Ascending aorta (tissue), 2 donors: ENCODE measurements around the gene RPAP3. TPM values are rescaled to one million over a fixed set of nuclear protein-coding genes. Genes with fewer than 3 reads are reported as not detected.

Experiments
- DNase-seq, 2 donors: peaks; one replicate each; pipeline ENCODE4 v3.0.0-alpha.2; 2019; ENCODE audit warnings: low spot score in 2 of 2
- H3K27ac ChIP-seq, 2 donors: fragments of 200-600 bp; sonication (generic); one replicate each; pipeline ENCODE4 v1.5.1; 2016 to 2017; ENCODE audit warnings: mild to moderate bottlenecking in 1 of 2
- H3K27me3 ChIP-seq: fragments of 200-600 bp; sonication (generic); one replicate; pipeline ENCODE4 v1.5.1; 2017
- H3K36me3 ChIP-seq, 2 donors: fragments of 200-600 bp; sonication (generic); one replicate each; pipeline ENCODE4 v1.5.1; 2016
- H3K4me1 ChIP-seq, 2 donors: fragments of 200-600 bp; sonication (generic); one replicate each; pipeline ENCODE4 v1.5.1; 2016 to 2017; ENCODE audit warnings: mild to moderate bottlenecking in 1 of 2
- H3K4me3 ChIP-seq, 2 donors: fragments of 200-600 bp; sonication (generic); one replicate each; pipeline ENCODE4 v1.5.1; 2016 to 2017; ENCODE audit warnings: mild to moderate bottlenecking in 1 of 2
- H3K9me3 ChIP-seq, 2 donors: fragments of 200-600 bp; sonication (generic); one replicate each; pipeline ENCODE4 v1.5.1; 2016
- CTCF ChIP-seq, 3 experiments: fragments of 200-600 bp in 2 of 3; fragments of 450-650 bp in 1 of 3; sonication (generic) in 2 of 3; IDR thresholded peaks; one replicate each; pipeline ENCODE4 v1.5.1; 2016 to 2019; ENCODE audit warnings: antibody characterized with exemption in 3 of 3, mild to moderate bottlenecking in 1 of 3, moderate library complexity in 1 of 3
- intact Hi-C: fragments of 100-400 bp; cut with DNase I; formaldehyde crosslinking; loops from one replicate; pipeline ENCODE4 v1.15.1; 2023
- total RNA-seq: library from RNA; depleted of rRNA; stranded (reverse); fragments of >200 nt; gene quantifications from one replicate; pipeline ENCODE4 v1.1.0, GENCODE V29; 2016

Gene RPAP3
- total RNA-seq, 1 donor from 2014 or later = 8.1 TPM

GRCh38 chr12:47752552-47752951 is 46.7 kb upstream of the RPAP3 start:
- Histone ChIP-seq H3K4me1 (peaks cover 24 to 53% of the 10 kb centered on the region in 2 donors), H3K36me3 (peaks cover 41 to 46% of the 10 kb centered on the region in 2 donors), H3K9me3 (no peaks in the 10 kb centered on the region), H3K27ac (peak overlapping the region; percentile 87 to 94), H3K27me3 (no peaks in the 10 kb centered on the region), H3K4me3 (peak overlapping the region in 1 of 2 donors; percentile 24)
- DNase-seq = no peak
- TF ChIP-seq CTCF (IDR thresholded peaks at IDR 0.05) = no peak
- intact Hi-C loops = loop anchor here (2.0 kb wide), 1 partner anchor 60 kb away; no protein-coding TSS in a partner anchor

DNA sequence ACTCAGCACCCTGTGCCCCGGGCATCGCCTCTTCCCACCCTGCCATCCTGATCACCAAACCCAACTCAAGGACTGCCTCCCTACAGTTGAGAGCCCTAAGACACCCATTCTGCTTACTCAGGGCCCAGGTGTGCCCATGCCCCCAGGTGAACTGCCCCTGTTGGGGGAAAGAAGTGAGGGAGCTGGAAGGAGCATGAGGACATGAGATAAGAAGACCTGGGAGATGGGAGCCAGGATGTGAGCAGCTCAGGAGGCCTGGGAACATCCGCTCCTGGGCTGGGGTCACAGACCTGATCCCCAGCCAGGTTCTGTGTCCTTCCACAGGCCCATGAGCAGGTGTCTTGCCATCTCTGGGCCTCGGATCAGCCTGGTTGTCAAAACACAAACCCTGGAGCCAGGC is 46.3 kb upstream of the RPAP3 start:
- Histone ChIP-seq H3K4me1 (peaks cover 20 to 49% of the 10 kb centered on the region in 2 donors), H3K36me3 (peaks cover 45 to 50% of the 10 kb centered on the region in 2 donors), H3K27me3 (no peaks in the 10 kb centered on the region), H3K27ac (peak overlapping the region; percentile 87 to 94), H3K9me3 (no peaks in the 10 kb centered on the region), H3K4me3 (no peak overlapping the region)
- TF ChIP-seq CTCF (IDR thresholded peaks at IDR 0.05) = no peak
- intact Hi-C loops = loop anchor here (2.0 kb wide), 1 partner anchor 61 kb away; no protein-coding TSS in a partner anchor
- no peak for DNase-seq

GRCh38 chr12:47751561-47751960 is 45.7 kb upstream of the RPAP3 start:
- H3K27ac ChIP-seq = peak overlapping the region; percentile 87 to 94
- no peaks in the 10 kb centered on the region for H3K27me3 ChIP-seq
- peaks cover 20 to 48% of the 10 kb centered on the region in 2 donors for H3K4me1 ChIP-seq
- TF ChIP-seq CTCF (IDR thresholded peaks at IDR 0.05) = no peak
- no peaks in the 10 kb centered on the region for H3K9me3 ChIP-seq
- intact Hi-C loops = no loop called here
- DNase-seq = no peak
- H3K36me3 ChIP-seq = peaks cover 51 to 56% of the 10 kb centered on the region in 2 donors
- H3K4me3 ChIP-seq = no peak overlapping the region

DNA sequence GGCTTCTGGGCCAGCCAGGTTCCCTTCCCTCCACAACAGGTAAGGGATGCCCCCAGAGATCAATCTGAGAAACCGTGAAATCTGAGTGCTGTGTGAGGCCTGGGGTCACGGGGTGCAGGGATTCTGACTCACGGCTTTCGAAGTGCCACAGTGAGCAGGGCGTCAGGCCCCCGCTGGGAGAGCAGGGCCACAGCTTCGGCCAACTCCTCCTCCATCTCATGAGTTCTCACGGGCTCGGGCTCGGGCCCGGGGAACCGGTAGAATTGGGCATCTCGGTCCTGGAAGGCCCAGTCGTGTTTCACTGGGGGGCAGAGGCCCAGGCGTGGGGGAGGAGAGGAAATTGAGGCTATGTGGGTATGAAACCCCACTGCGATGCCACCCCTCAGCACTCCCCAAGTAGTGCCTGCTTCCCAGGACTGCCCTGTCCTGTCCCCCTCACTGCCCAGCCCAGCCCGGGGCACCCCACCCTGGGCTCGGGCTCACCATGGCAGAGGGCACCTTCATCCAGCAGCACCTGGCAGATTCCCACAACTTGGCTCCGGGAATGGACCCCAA is 45.2 kb upstream of the RPAP3 start:
- DNase-seq = no peak
- Histone ChIP-seq H3K4me1 (peaks cover 20 to 42% of the 10 kb centered on the region in 2 donors), H3K36me3 (peaks cover 54 to 61% of the 10 kb centered on the region in 2 donors), H3K4me3 (no peak overlapping the region), H3K27ac (peak overlapping the region in 1 of 2 donors; percentile 94), H3K27me3 (no peaks in the 10 kb centered on the region), H3K9me3 (no peaks in the 10 kb centered on the region)
- no peak for TF ChIP-seq CTCF (IDR thresholded peaks at IDR 0.05)
- intact Hi-C loops = no loop called here

DNA sequence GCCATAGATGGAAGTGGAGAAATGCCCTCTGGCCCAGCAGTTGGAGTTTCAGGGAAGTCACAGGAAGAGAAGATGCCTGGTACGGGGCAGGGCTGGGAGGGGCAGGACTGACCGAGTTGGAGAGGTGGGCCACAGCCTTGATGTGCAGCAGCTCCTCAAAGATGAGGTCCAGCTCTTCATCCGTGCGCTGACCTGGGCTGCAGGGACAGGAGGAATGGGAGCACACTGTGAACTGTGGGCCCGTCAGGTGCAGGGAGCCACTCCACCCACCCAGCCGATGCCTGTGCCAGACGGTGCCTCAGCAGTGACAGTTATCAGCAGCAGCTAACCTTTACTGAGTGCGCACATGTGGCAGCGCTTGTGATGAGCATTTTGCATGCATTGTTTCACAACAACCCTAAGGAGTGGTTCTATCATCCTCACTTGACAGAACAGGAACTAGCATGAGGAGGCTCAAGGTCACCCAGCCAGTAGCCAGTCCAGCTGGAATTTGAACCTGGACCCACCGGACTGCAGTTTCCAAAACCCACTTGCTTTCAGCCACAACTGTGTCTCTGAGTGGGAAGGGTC is 44.5 kb upstream of the RPAP3 start:
- Histone ChIP-seq H3K36me3 (peaks cover 54 to 68% of the 10 kb centered on the region in 2 donors), H3K27me3 (no peaks in the 10 kb centered on the region), H3K4me3 (no peak overlapping the region), H3K4me1 (peaks cover 17 to 37% of the 10 kb centered on the region in 2 donors), H3K9me3 (no peaks in the 10 kb centered on the region), H3K27ac (no peak overlapping the region)
- no peak for DNase-seq
- intact Hi-C loops = no loop called here
- no peak for TF ChIP-seq CTCF (IDR thresholded peaks at IDR 0.05)
